Panc1 (cell line): ENCODE data around the gene CELSR2. TPM values are rescaled to one million over a fixed set of nuclear protein-coding genes. Genes with fewer than 3 reads are reported as not detected.

Experiments
- ATAC-seq: fragments of 200-7000 bp; cut with Tn5 transposase; 2 replicates; pipeline ENCODE4 v1.9.1; 2020; ENCODE audit warnings: mild to moderate bottlenecking, moderate library complexity
- BruUV-seq: library from RNA; stranded (reverse); fragments of 400-500 nt; replicated peaks from 2 replicates; lab custom pipeline; 2021; lab: Mats Ljungman, UMichigan
- CTCF ChIA-PET: fragments of 300-600 bp; sonication (Branson Sonifier 250); formaldehyde crosslinking; loops from one replicate; lab custom pipeline; 2022; ENCODE audit warnings: antibody characterized with exemption; lab: Charles Lee
- POLR2A ChIA-PET: fragments of 300-600 bp; sonication (Branson Sonifier 250); formaldehyde crosslinking; loops from one replicate; lab custom pipeline; 2022; ENCODE audit warnings: antibody characterized with exemption; lab: Charles Lee
- DNase-seq: peaks from one replicate; pipeline ENCODE4 v3.0.0-alpha.2; 2010; ENCODE audit warnings: low read depth, low spot score
- H3K27ac ChIP-seq: 2 replicates; pipeline ENCODE4 v1.5.1; 2011; ENCODE audit warnings: mild to moderate bottlenecking, low read length, inconsistent platforms
- H3K27me3 ChIP-seq: fragments of 200-500 bp; sonication (Bioruptor generic); 2 replicates; pipeline ENCODE4 v1.6.0; 2014; ENCODE audit warnings: low read length, inconsistent platforms; ENCODE audit not compliant: control insufficient read depth, insufficient read depth
- H3K36me3 ChIP-seq: fragments of 200-500 bp; sonication (Bioruptor generic); 2 replicates; pipeline ENCODE4 v1.5.1; 2014; ENCODE audit warnings: inconsistent platforms, mild to moderate bottlenecking, low read length, moderate library complexity; ENCODE audit not compliant: control insufficient read depth, insufficient read depth
- H3K4me1 ChIP-seq: 2 replicates; pipeline ENCODE4 v1.5.1; 2011; ENCODE audit warnings: inconsistent platforms, mild to moderate bottlenecking, low read length, moderate library complexity; ENCODE audit not compliant: control insufficient read depth, insufficient read depth
- H3K4me3 ChIP-seq, 2 experiments: 2 replicates each; pipeline ENCODE4 v1.5.1; 2011 to 2012; ENCODE audit warnings: low read depth in 2 of 2, low read length in 2 of 2, mild to moderate bottlenecking in 2 of 2, inconsistent platforms in 1 of 2, moderate library complexity in 1 of 2
- H3K9me3 ChIP-seq: fragments of 200-500 bp; sonication (Bioruptor generic); 2 replicates; pipeline ENCODE4 v1.5.1; 2014; ENCODE audit warnings: low read depth, mild to moderate bottlenecking, inconsistent platforms, low read length, moderate library complexity; ENCODE audit not compliant: control insufficient read depth, insufficient read depth
- CTCF ChIP-seq: fragments of 450-650 bp; IDR thresholded peaks from 2 replicates; pipeline ENCODE4 v1.5.1; 2017; ENCODE audit warnings: mild to moderate bottlenecking
- POLR2AphosphoS5 ChIP-seq: IDR thresholded peaks from 2 replicates; pipeline ENCODE4 v1.6.1; 2012; ENCODE audit warnings: mild to moderate bottlenecking, low read depth, low read length, moderate library complexity
- REST ChIP-seq, 2 experiments: IDR thresholded peaks; 2 replicates each; pipeline ENCODE4 v1.6.1; 2011 to 2012; ENCODE audit warnings: low read depth in 2 of 2, control low read depth in 1 of 2, low read length in 1 of 2, mild to moderate bottlenecking in 1 of 2, moderate library complexity in 1 of 2; ENCODE audit not compliant: insufficient read depth in 1 of 2
- SIN3A ChIP-seq: IDR thresholded peaks from 2 replicates; pipeline ENCODE4 v1.6.1; 2012; ENCODE audit warnings: low read depth, mild to moderate bottlenecking, low read length, moderate library complexity, borderline replicate concordance; ENCODE audit not compliant: insufficient read depth
- TCF7L2 ChIP-seq: IDR thresholded peaks from 2 replicates; pipeline ENCODE4 v1.6.1; 2011; ENCODE audit warnings: mild to moderate bottlenecking, low read depth, low read length, inconsistent platforms
- in situ Hi-C: cut with HindIII; loops from 2 replicates; pipeline ENCODE4 v1.10.0; 2016; ENCODE audit warnings: low sequenced_read_pairs, low pct_unique_long_range_greater_than_20kb
- intact Hi-C: fragments of 100-400 bp; cut with micrococcal nuclease; formaldehyde crosslinking; loops from one replicate; pipeline ENCODE4 v1.10.0; 2022; ENCODE audit not compliant: unreplicated experiment
- total RNA-seq: library from RNA; stranded (reverse); gene quantifications from one replicate; pipeline ENCODE4 v1.2.1, GENCODE V29; 2021; ENCODE audit not compliant: unreplicated experiment

Gene CELSR2
- total RNA-seq, 1 experiment from 2014 or later: 4.1 TPM

- no TSS peak for BruUV-seq
- Histone ChIP-seq H3K9me3 (no peaks in the 10 kb centered on the region), H3K4me3 (no peak overlapping the region), H3K27ac (no peak overlapping the region), H3K36me3 (no peaks in the 10 kb centered on the region), H3K27me3 (no peaks in the 10 kb centered on the region), H3K4me1 (no peaks in the 10 kb centered on the region)
- no peak for TF ChIP-seq CTCF
- TF ChIP-seq REST (IDR thresholded peaks at IDR 0.05; ENCODE audit: insufficient read depth in 1 of 2, low read depth in 2 of 2, low read length in 1 of 2): no peak
- TF ChIP-seq POLR2AphosphoS5: no peak
- TF ChIP-seq TCF7L2: no peak
- no peak for TF ChIP-seq SIN3A
- ATAC-seq: no peak
- in situ Hi-C loops (no loop called here), intact Hi-C loops (no loop called here)
- ChIA-PET CTCF (no interaction called here), POLR2A (no interaction called here)
- no peak for DNase-seq
Observed at GRCh38 chr1:109265741-109266330, 16.5 kb downstream of the CELSR2 start.

GRCh38 chr1:109266965-109267364, 17.6 kb downstream of the CELSR2 start:
- ATAC-seq (no peak), DNase-seq (no peak)
- TF ChIP-seq SIN3A (no peak), REST (IDR thresholded peaks at IDR 0.05; ENCODE audit: insufficient read depth in 1 of 2, low read depth in 2 of 2, low read length in 1 of 2) (no peak), CTCF (no peak), TCF7L2 (no peak), POLR2AphosphoS5 (no peak)
- intact Hi-C loops (no loop called here), in situ Hi-C loops (no loop called here)
- H3K27ac ChIP-seq: no peak overlapping the region
- ChIA-PET POLR2A (no interaction called here), CTCF (no interaction called here)
- no peaks in the 10 kb centered on the region for H3K9me3 ChIP-seq
- no TSS peak for BruUV-seq
- H3K4me3 ChIP-seq: no peak overlapping the region
- H3K27me3 ChIP-seq: no peaks in the 10 kb centered on the region
- H3K36me3 ChIP-seq: no peaks in the 10 kb centered on the region
- H3K4me1 ChIP-seq: no peaks in the 10 kb centered on the region
